GM21717 (cell line): Measurements from ENCODE around the gene SLC4A2.

Source experiments
- ATAC-seq: cut with Tn5 transposase; IDR thresholded peaks from one replicate; pipeline ENCODE4 v1.9.1; 2021; ENCODE audit warnings: mild to moderate bottlenecking, moderate library complexity; ENCODE audit not compliant: unreplicated experiment

The SLC4A2 gene

DNA sequence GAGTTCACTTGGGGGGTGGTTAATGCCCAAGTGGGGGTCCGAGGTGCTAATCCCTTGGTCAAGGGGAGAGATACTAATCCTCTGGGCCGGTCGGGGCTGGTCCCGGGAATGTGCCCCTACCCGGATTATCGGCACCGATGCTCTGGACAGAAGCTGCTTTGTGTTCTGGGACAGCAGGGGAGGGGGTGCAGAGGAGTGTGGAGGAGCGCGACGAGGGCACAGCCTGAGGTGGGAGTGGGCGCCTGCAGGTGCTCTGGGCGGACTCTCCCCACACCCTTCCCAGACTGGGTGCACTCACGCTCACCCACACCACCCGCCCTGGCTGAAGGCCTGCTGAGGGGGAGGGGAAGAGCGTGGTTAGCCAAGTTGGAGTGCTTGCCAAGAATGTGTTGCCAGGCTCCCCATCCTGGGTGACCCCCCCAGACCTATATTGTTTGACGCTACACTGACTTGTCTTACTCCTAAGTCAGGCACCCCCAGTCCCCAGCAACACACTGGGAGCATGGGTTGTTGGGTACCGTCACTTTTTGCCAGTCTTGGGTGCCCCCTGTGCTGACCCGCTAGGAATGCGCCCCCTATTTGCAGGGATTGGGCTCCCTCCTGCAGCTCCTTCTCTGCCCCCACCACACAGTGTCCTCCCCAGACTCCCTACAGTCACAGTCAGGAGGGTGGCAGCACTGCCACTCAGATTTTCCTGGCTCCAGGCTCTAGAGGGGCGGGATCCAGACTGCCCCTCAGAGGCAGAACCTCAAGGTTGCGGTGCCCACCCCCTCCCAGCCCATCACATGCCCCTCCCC is 1.2 kb downstream of the SLC4A2 start:
- no peak for ATAC-seq

DNA sequence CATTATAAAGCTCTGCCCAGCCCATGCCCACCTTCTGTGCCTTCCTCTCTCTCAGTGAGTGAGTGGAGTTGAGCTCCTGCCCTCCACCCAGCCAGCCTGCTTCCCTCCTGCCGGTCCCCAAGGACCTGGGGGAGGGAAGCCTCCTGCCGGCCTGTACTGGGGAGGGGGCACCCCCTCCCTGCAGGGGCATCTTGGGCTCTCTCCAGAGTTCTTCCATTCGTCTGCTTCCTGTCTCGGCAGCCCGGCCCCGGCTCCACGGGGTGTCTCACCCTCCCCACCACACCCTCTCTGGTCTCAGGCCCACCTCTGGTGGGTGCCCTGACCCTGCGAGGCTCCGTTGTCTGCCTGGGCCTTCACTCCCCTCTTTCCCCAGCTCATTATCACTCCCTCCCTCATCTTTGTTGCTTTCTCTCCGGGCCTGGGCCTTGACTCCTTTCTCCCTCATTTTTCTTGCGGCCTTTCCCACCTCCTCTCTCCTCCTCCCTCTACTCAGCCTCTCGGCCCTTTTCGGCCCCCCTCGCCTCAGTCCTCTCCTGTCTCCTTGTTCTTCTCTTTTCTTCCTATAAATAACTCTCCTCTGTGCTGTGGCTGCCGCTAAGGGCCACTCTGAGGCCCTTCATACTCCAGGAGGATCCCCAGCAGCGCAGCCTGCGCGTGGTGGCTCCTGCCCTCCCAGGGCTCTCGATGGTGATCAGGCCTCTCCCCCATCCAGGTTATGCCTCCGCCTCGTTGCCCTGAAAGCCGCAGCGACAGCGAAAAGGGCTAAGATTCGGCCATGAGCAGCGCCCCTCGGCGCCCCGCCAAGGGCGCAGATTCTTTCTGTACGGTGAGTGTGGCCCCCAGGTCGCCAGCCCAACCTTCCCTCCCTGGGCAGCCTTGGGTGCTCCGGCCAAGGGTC is 2.1 kb downstream of the SLC4A2 start:
- no peak for ATAC-seq

DNA sequence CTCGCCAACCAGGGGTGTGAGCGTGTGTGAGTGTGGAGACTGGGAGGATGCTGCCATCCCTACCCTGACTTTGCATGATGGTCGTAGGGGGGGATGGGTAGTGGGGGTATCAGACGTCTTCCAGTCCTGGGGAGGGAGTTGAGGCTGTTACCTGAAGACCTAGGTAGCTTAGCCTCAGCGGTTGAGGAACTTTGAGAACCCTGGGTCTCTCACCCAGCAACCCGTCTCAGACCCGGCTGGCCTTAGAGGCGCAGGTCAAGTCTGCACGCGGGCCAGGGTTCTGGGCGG is 2.7 kb downstream of the SLC4A2 start:
- ATAC-seq: no peak

DNA sequence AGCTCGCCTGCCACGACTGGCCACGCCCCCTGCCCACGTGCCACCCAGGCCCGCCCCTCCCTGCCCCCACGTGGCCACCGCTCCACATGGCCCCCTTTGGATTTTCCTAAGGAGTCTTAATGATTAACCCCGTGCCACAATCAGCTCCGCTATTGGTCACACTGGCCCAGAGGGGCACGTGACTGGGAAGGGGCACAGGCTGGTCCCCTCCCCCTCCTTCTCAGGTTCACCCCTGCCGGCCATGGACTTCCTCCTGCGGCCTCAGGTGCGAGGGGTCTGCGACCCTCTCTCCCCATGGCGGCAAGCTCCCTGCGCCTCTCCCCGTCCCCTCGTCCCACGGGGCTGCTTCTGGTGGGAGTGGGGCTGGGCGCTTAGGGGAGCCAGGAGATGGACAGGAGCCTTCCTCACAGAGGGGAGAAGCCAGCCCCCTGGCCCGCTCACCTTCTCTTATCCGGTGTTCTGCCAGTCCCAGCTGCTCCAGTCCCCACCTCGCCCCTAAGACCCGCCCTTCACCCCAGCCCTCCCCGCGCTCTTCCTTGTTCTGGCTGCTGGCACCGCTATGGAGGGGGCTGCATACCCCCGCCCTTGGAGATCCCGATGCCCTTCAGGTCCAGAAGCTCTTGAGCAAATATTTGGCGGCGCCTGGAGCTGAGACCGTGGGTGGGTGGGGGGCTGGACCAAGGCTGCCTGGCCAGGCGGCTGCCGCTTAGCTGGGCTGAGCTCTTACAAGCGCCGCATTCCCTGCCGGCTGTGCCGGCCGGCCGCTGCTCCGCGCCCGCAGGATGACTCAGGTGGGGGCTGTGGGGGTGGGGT is 3.2 kb downstream of the SLC4A2 start:
- ATAC-seq: no peak

DNA sequence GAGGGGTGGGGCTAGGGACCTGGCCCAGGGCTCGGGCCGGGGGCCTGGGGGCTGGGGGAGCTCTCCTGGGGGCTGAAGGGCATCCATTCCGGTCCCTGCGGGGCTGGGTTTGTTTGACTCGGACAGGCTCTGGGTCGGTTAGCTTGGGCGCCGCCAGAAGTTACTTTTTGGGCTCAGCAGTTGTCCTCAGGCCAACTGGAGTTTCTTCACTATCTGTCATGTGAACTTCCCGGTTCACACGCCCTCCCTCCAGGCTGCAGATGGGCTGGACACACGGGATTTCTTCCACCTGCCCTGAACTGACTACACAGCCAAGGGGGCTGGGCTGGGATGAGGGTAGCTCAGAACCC is 3.8 kb downstream of the SLC4A2 start:
- no peak for ATAC-seq

DNA sequence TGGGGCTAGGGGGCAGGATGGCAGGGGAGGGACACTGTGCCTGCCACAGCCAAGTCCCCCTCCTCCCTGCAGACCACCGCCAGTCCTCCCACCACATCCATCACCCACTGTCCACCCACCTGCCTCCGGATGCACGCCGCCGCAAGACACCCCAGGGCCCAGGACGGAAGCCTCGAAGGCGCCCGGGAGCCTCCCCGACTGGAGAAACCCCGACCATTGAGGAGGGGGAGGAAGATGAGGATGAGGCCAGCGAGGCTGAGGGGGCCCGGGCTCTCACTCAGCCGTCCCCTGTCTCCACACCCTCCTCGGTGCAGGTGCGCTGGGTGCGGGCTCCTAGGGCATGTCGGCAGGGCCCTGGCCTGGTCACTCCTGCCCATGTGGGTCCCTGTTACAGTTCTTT is 5.1 kb downstream of the SLC4A2 start:
- no peak for ATAC-seq

DNA sequence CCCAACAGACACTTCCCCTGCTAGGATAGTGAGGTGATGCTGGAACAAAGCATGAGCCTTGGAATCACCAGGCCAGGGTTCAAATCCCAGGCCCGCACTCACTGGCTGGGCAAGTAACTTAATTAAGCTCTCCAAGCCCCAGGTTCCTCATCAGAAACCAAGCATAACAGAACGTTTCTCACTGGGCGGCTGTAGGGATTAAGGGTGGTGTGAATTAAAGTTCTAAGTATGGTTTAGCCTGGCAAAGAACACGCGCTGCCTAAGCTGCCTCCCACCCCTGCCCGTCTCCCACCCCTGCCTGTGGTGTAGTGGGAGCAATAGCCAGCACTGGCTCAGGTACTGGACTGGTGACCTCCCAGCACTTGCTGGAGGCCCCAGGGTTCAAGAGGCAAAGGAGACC is 5.6 kb downstream of the SLC4A2 start:
- no peak for ATAC-seq

DNA sequence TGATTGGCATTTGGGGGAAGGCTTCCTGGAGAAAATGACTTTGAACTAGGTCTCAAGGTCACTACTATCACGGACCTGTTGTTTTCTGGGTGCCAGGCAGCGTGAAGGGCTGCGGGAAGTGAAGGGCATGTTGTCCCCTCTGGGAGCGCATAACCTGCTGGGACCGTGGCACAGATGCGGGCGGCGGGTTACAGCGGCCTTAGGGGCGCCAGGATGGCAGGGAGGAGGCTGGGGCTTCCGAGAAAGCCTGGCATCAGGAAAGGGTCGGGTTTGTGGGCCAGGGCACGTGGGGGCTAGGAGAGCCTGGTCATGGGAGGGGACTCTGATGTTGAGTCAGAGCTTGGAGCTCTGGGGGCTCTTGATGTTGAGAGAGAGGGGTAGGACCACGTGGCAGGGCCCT is 6.1 kb downstream of the SLC4A2 start:
- no peak for ATAC-seq

DNA sequence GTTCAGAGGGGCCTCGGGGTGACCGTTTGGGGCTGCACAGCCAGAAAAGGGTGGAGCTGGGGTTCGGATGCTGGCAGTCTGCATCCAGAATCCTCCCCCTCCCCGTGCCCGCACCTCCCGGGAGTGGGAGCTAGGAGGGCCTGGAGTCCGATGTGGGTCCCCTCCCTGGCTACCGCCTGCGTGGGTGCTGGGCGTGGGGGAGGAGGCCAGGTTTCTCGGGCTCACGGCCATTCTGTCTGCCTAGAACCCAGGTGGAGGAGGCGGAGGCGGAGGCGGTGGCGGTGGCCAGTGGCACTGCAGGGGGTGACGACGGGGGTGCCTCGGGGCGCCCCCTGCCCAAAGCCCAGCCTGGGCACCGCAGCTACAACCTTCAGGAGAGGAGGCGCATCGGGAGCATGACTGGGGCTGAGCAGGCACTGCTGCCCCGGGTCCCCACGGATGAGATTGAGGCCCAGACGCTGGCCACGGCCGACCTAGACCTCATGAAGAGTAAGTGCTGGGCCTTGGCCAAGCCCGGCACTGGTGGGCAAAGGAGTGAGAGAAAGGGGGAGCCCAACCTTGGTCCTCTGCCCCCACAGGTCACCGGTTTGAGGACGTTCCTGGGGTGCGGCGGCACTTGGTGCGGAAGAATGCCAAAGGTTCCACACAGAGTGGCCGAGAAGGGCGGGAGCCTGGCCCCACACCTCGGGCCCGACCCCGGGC is 7.0 kb downstream of the SLC4A2 start:
- ATAC-seq: no peak

DNA sequence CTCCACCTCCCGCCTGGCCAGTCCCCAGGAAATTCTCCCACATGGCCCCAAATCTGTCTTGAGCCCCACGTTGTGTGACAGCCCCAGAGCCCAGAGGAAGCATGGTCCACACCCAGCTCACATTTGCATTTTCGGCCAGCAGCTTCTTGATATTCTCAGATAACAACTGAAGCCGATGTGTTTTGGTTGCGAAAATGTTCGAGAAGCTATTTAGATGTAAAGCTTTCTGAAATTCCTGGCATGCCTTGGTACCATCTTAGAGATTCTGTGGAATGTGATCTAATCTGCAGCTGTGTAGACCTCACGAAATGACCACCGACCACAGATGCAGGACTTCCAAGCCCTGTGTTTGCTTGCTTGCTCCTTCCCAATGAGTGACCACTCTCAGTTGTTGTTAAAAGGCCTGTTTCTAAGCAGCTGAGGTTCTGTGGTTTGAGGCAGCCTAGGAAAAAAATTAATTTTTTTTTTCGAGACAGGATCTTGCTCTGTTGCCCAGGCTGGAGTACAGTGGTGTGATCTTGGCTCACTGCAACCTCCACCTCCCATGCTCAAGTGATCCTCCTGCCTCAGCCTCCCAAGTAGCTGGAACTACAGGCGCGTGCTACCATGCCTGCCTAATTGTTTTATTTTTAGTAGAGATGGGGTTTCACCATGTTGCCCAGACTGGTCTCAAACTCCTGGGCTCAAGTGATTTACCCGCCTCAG is 8.8 kb downstream of the SLC4A2 start:
- no peak for ATAC-seq

DNA sequence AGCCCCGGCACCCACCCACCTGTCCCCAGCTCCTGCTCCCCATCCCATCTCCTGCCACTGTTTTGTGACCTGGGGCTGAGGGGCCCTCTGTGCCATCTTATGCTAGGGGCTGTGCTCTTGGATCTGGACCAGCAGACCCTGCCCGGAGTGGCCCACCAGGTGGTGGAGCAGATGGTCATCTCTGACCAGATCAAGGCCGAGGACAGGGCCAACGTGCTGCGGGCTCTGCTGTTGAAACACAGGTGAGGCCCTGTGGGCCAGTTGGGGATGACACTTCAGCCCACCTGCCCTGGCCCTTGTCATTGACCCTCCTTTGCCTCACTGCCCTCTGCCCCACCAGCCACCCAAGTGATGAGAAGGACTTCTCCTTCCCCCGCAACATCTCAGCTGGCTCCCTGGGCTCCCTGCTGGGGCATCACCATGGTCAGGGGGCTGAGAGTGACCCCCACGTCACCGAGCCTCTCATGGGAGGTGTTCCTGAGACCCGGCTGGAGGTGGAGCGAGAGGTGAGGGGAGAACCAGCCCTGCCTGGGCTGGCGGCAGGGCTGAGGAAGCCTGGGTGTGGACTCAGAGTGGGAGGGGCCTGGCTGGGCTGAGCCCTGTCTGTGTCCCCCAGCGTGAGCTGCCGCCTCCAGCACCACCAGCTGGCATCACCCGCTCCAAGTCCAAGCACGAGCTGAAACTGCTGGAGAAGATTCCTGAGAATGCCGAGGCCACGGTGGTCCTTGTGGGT is 10.6 kb downstream of the SLC4A2 start:
- no peak for ATAC-seq

DNA sequence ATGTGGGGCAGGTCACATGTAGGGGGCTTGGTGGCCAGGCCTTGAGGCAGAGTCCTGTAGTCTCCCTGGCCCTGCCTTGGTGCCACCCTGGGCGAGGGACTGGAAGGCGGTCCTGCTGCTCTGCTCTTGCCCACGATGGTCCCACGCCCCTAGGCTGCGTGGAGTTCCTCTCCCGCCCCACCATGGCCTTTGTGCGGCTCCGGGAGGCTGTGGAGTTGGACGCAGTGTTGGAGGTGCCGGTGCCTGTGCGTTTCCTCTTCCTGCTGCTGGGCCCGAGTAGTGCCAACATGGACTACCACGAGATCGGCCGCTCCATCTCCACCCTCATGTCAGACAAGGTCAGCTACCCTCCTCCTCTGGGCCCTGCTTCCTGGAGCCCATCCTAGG is 11.2 kb downstream of the SLC4A2 start:
- ATAC-seq: no peak

DNA sequence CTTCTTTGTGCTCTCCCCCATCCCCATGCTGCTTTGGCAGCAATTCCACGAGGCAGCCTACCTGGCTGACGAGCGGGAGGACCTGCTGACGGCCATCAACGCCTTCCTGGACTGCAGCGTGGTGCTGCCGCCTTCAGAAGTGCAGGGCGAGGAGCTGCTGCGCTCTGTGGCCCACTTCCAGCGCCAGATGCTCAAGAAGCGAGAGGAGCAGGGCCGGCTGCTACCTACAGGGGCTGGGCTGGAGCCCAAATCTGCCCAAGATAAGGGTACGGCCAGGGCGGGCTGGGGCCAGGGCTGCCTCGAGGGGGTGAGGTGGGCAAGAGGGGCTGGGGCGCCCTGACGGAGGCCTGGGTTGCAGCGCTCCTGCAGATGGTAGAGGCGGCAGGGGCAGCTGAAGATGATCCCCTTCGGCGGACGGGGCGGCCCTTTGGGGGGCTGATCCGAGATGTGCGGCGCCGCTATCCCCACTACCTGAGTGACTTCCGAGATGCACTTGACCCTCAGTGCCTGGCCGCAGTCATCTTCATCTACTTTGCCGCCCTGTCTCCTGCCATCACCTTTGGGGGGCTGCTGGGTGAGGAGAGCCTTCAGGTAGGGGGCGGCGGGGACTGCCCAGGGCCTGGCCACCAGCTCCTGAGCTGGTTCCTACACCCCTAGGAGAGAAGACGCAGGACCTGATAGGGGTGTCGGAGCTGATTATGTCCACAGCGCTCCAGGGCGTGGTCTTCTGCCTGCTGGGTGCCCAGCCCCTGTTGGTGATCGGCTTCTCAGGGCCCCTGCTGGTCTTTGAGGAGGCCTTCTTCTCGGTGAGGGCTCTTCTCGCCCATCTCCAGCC is 11.9 kb downstream of the SLC4A2 start:
- ATAC-seq: no peak

DNA sequence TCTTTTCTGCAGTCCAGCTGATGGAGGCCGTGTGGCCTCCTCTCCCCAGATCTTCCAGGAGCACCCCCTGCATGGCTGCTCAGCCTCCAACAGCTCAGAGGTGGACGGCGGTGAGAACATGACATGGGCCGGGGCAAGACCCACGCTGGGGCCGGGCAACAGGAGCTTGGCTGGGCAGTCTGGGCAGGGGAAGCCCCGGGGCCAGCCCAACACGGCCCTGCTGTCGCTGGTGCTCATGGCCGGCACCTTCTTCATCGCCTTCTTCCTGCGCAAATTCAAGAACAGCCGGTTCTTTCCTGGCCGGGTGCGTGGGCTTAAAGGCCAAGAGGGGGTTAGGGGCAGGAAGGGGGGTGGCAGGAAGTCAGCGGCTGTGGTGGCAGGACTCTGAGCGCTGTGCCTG is 14.6 kb downstream of the SLC4A2 start:
- no peak for ATAC-seq

DNA sequence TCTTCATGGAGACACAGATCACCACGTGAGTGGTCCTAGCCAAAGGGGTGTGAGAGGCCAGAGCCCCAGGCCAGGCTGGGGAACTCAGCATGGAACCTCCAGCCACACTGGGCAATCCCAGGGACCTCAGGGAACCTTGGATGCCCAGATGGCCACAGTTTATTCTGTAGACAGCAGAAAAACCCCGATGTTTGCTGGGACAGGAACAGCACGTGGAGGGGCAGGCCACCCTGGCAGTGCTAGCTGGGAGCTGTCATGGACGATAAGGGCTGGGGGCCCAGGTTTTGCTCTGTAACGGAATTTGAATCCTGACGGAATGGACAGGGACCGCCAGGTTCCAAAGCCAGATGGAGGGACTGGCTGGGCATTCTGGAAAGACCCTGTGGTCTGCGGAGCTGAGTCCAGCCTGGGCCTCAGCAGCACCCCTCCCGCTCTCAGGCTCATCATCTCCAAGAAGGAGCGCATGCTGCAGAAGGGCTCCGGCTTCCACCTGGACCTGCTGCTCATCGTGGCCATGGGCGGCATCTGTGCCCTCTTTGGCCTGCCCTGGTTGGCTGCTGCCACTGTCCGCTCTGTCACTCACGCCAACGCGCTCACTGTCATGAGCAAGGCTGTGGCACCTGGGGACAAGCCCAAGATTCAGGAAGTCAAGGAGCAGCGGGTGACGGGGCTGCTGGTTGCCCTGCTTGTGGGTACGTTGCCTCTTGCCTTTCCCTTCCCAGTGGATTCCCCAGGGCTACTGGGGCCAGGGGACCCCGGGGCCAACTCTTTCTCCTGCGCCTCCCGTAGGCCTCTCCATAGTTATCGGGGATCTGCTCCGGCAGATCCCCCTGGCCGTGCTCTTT is 15.7 kb downstream of the SLC4A2 start:
- ATAC-seq: no peak

DNA sequence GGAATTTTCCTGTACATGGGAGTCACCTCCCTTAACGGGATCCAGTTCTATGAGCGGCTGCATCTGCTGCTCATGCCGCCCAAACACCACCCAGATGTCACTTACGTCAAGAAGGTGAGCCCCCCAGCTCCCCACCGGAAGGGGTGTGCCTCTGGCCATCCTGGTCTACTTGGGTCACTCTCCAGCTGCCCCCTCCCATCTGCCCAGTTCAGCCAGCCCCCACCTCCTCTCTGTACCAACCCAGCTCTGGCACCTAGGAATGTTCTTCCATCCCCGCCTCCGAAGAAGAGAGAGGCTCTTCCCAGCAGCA is 16.2 kb downstream of the SLC4A2 start:
- no peak for ATAC-seq

DNA sequence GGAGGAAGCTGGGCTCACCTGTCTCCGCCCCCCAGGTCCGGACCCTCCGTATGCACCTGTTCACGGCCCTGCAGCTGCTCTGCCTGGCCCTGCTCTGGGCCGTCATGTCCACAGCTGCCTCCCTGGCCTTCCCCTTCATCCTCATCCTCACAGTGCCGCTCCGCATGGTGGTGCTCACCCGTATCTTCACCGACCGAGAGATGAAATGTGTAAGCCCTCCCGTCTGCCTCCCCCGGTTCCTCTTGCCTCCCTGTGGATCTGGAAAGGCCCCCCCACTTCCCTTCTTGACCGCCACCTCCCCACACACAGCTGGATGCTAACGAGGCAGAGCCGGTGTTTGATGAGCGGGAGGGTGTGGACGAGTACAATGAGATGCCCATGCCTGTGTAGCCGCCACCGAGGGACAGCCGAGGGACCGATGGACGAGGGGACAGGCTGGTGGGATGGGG is 16.6 kb downstream of the SLC4A2 start:
- ATAC-seq: no peak
